ENCODE data around the gene BTNL2. TPM values are rescaled to one million over a fixed set of nuclear protein-coding genes. Genes with fewer than 3 reads are reported as not detected.

The BTNL2 gene

DNA sequence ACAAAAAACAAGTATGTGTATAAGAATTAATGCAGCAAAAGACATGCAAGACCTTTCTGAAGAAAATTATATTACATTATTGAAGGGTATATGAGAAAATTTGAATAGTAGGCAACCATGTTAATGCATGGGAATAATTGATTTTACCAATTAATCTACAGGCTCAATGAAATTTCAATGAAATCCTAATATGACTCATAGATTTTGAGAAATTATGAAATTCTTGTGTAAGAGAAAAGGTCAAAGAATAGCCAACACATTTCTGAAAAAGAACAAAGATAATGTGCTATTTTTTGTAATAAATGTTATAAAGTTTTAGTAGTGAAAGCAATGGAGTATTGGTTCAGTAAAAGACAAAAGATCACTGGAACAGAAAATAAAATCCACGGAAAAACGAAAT, 53.6 kb downstream of the BTNL2 start:
- Histone ChIP-seq H3K27me3 (ENCODE audit: control insufficient read depth, insufficient read depth, low read length) (peaks cover 12% of the 10 kb centered on the region), H3K9ac (ENCODE audit: low read depth, low read length) (no peak overlapping the region), H3K36me3 (ENCODE audit: insufficient read depth, low read length) (no peaks in the 10 kb centered on the region), H3K4me3 (ENCODE audit: low read length) (no peak overlapping the region), H3K9me3 (replicated peaks; ENCODE audit: low read length) (no peaks in the 10 kb centered on the region), H3K4me1 (ENCODE audit: control insufficient read depth, insufficient read depth, low read length) (no peaks in the 10 kb centered on the region), H3K4me2 (ENCODE audit: low read length) (no peak overlapping the region)

Small RNA genes lying within 50 kb of the gene (small RNA-seq; reads per million reads assigned to genes)
- gene RNU6-603P = not detected

All from skeletal muscle satellite cell (primary cell).